ENCODE data around the gene SLC6A20.

Gene SLC6A20

GRCh38 chr3:45807681-45808540 is 11.6 kb upstream of the SLC6A20 start:
- Histone ChIP-seq H3K4me1 (ENCODE audit: insufficient read depth, low read length, severe bottlenecking) (no peaks in the 10 kb centered on the region), H3K27me3 (ENCODE audit: insufficient read depth, low read length) (no peaks in the 10 kb centered on the region; the same call in 1 of the 2 replicates), H3K9ac (ENCODE audit: low read length) (no peak overlapping the region), H3K36me3 (ENCODE audit: insufficient read depth, low read length) (no peaks in the 10 kb centered on the region), H3F3A (ENCODE audit: insufficient read depth, low read length) (no peaks in the 10 kb centered on the region), H3K27ac (ENCODE audit: low read depth, low read length, poor library complexity, severe bottlenecking) (no peak overlapping the region), H3K4me2 (ENCODE audit: low read length) (no peak overlapping the region), H2AFZ (ENCODE audit: low read length) (no peak overlapping the region), H3K79me2 (ENCODE audit: insufficient read depth, low read length) (no peaks in the 10 kb centered on the region), H3K4me3 (ENCODE audit: low read depth, low read length, poor library complexity, severe bottlenecking) (no peak overlapping the region), H3K9me3 (ENCODE audit: low read length) (0 out of 2 replicates have a peak, but pooled peaks cover 2% of the 10 kb centered on the region), H3K9me2 (ENCODE audit: low read depth, low read length) (no peaks in the 10 kb centered on the region), H4K20me1 (ENCODE audit: insufficient read depth, low read length) (no peaks in the 10 kb centered on the region)
- TF ChIP-seq CTCF (IDR thresholded peaks at IDR 0.05; ENCODE audit: low read length) = no peak
- TF ChIP-seq EZH2 (IDR thresholded peaks at IDR 0.05; ENCODE audit: borderline replicate concordance, low read length) = no peak

- no peaks in the 10 kb centered on the region for H3K4me1 ChIP-seq (ENCODE audit: insufficient read depth, low read length, severe bottlenecking)
- H3K9ac ChIP-seq (ENCODE audit: low read length) = no peak overlapping the region
- H3K79me2 ChIP-seq (ENCODE audit: insufficient read depth, low read length) = no peaks in the 10 kb centered on the region
- no peak overlapping the region for H2AFZ ChIP-seq (ENCODE audit: low read length)
- H3K27ac ChIP-seq (ENCODE audit: low read depth, low read length, poor library complexity, severe bottlenecking) = no peak overlapping the region
- H3K27me3 ChIP-seq (ENCODE audit: insufficient read depth, low read length) = no peaks in the 10 kb centered on the region; the same call in 1 of the 2 replicates
- no peaks in the 10 kb centered on the region for H3K9me2 ChIP-seq (ENCODE audit: low read depth, low read length)
- H3K36me3 ChIP-seq (ENCODE audit: insufficient read depth, low read length) = no peaks in the 10 kb centered on the region
- no peaks in the 10 kb centered on the region for H4K20me1 ChIP-seq (ENCODE audit: insufficient read depth, low read length)
- no peak overlapping the region for H3K4me3 ChIP-seq (ENCODE audit: low read depth, low read length, poor library complexity, severe bottlenecking)
- H3K9me3 ChIP-seq (ENCODE audit: low read length) = 0 out of 2 replicates have a peak, but pooled peaks cover 2% of the 10 kb centered on the region
- no peaks in the 10 kb centered on the region for H3F3A ChIP-seq (ENCODE audit: insufficient read depth, low read length)
- TF ChIP-seq EZH2 (IDR thresholded peaks at IDR 0.05; ENCODE audit: borderline replicate concordance, low read length) (no peak), CTCF (IDR thresholded peaks at IDR 0.05; ENCODE audit: low read length) (no peak)
- no peak overlapping the region for H3K4me2 ChIP-seq (ENCODE audit: low read length)
These were observed 10.8 kb upstream of the SLC6A20 start for GRCh38 chr3:45807133-45807532.

DNA sequence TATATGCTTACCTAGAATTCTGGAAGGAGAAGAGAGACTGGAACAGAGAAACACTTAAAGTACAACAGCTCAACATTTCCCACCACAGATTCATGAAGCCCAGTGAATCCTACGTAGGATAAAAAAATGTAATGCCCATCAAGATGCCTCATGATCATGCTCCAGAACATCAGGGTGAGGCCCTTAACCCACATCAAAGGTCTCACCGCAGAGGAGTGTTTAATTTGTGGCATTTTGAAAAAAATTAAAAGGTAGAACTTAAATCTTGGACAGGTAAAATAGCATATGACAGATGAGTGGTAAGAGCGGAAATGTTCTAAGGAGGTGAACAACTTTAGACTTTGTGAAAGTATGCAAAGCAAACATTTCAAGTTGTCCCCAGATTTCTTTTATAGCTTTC is 9.7 kb upstream of the SLC6A20 start:
- Histone ChIP-seq H3K4me3 (ENCODE audit: low read depth, low read length, poor library complexity, severe bottlenecking) (no peak overlapping the region), H3K9me2 (ENCODE audit: low read depth, low read length) (no peaks in the 10 kb centered on the region), H3K4me2 (ENCODE audit: low read length) (no peak overlapping the region), H3K36me3 (ENCODE audit: insufficient read depth, low read length) (no peaks in the 10 kb centered on the region), H3K9ac (ENCODE audit: low read length) (no peak overlapping the region), H4K20me1 (ENCODE audit: insufficient read depth, low read length) (no peaks in the 10 kb centered on the region), H3K79me2 (ENCODE audit: insufficient read depth, low read length) (no peaks in the 10 kb centered on the region), H3K27ac (ENCODE audit: low read depth, low read length, poor library complexity, severe bottlenecking) (no peak overlapping the region), H2AFZ (ENCODE audit: low read length) (no peak overlapping the region), H3K9me3 (ENCODE audit: low read length) (0 out of 2 replicates have a peak, but pooled peaks cover 2% of the 10 kb centered on the region), H3K27me3 (ENCODE audit: insufficient read depth, low read length) (no peaks in the 10 kb centered on the region; the same call in 1 of the 2 replicates), H3F3A (ENCODE audit: insufficient read depth, low read length) (no peaks in the 10 kb centered on the region), H3K4me1 (ENCODE audit: insufficient read depth, low read length, severe bottlenecking) (no peaks in the 10 kb centered on the region)
- TF ChIP-seq EZH2 (IDR thresholded peaks at IDR 0.05; ENCODE audit: borderline replicate concordance, low read length) (no peak), CTCF (IDR thresholded peaks at IDR 0.05; ENCODE audit: low read length) (no peak)
